ENCODE data around the gene LMNA.

The LMNA gene

GRCh38 chr1:156090138-156090839, 24.2 kb upstream of the LMNA start:
- Histone ChIP-seq H3K9me3 (ENCODE audit: low read length) (no peaks in the 10 kb centered on the region), H3K4me3 (ENCODE audit: low read length) (no peak overlapping the region), H2AFZ (ENCODE audit: low read depth, low read length) (no peak overlapping the region), H3K4me1 (ENCODE audit: insufficient read depth, low read length) (peaks cover 27% of the 10 kb centered on the region), H3K36me3 (ENCODE audit: insufficient read depth, low read length) (peaks cover 34% of the 10 kb centered on the region), H3K27me3 (ENCODE audit: insufficient read depth, low read length) (no peaks in the 10 kb centered on the region)

- peaks cover 37% of the 10 kb centered on the region for H3K36me3 ChIP-seq (ENCODE audit: insufficient read depth, low read length)
- H3K9me3 ChIP-seq (ENCODE audit: low read length), result no peaks in the 10 kb centered on the region
- H2AFZ ChIP-seq (ENCODE audit: low read depth, low read length), result no peak overlapping the region
- no peak overlapping the region for H3K4me3 ChIP-seq (ENCODE audit: low read length)
- no peaks in the 10 kb centered on the region for H3K27me3 ChIP-seq (ENCODE audit: insufficient read depth, low read length)
- peaks cover 22% of the 10 kb centered on the region for H3K4me1 ChIP-seq (ENCODE audit: insufficient read depth, low read length)
These were observed 23.7 kb upstream of the LMNA start for GRCh38 chr1:156090840-156091188.

- Histone ChIP-seq H3K27me3 (ENCODE audit: insufficient read depth, low read length) (no peaks in the 10 kb centered on the region), H3K4me1 (ENCODE audit: insufficient read depth, low read length) (peaks cover 23% of the 10 kb centered on the region), H2AFZ (ENCODE audit: low read depth, low read length) (no peak overlapping the region), H3K4me3 (ENCODE audit: low read length) (no peak overlapping the region), H3K9me3 (ENCODE audit: low read length) (no peaks in the 10 kb centered on the region), H3K36me3 (ENCODE audit: insufficient read depth, low read length) (peaks cover 41% of the 10 kb centered on the region)
These were observed 22.9 kb upstream of the LMNA start for GRCh38 chr1:156091610-156092009.

GRCh38 chr1:156095906-156096508, 18.5 kb upstream of the LMNA start:
- H3K27me3 ChIP-seq (ENCODE audit: insufficient read depth, low read length), result no peaks in the 10 kb centered on the region
- peaks cover 15% of the 10 kb centered on the region for H3K4me1 ChIP-seq (ENCODE audit: insufficient read depth, low read length)
- peaks cover 67% of the 10 kb centered on the region for H3K36me3 ChIP-seq (ENCODE audit: insufficient read depth, low read length)
- no peak overlapping the region for H3K4me3 ChIP-seq (ENCODE audit: low read length)
- no peaks in the 10 kb centered on the region for H3K9me3 ChIP-seq (ENCODE audit: low read length)
- H2AFZ ChIP-seq (ENCODE audit: low read depth, low read length), result no peak overlapping the region

- peaks cover 15% of the 10 kb centered on the region for H3K4me1 ChIP-seq (ENCODE audit: insufficient read depth, low read length)
- no peak overlapping the region for H2AFZ ChIP-seq (ENCODE audit: low read depth, low read length)
- H3K9me3 ChIP-seq (ENCODE audit: low read length), result no peaks in the 10 kb centered on the region
- H3K36me3 ChIP-seq (ENCODE audit: insufficient read depth, low read length), result peaks cover 63% of the 10 kb centered on the region
- no peaks in the 10 kb centered on the region for H3K27me3 ChIP-seq (ENCODE audit: insufficient read depth, low read length)
- H3K4me3 ChIP-seq (ENCODE audit: low read length), result no peak overlapping the region
These were observed 17.7 kb upstream of the LMNA start for GRCh38 chr1:156096640-156097391.

- no peaks in the 10 kb centered on the region for H3K9me3 ChIP-seq (ENCODE audit: low read length)
- H3K4me3 ChIP-seq (ENCODE audit: low read length), result no peak overlapping the region
- no peaks in the 10 kb centered on the region for H3K27me3 ChIP-seq (ENCODE audit: insufficient read depth, low read length)
- H3K4me1 ChIP-seq (ENCODE audit: insufficient read depth, low read length), result peaks cover 18% of the 10 kb centered on the region
- peaks cover 59% of the 10 kb centered on the region for H3K36me3 ChIP-seq (ENCODE audit: insufficient read depth, low read length)
- no peak overlapping the region for H2AFZ ChIP-seq (ENCODE audit: low read depth, low read length)
These were observed 16.9 kb upstream of the LMNA start for GRCh38 chr1:156097499-156098178.

GRCh38 chr1:156098784-156099183, 15.7 kb upstream of the LMNA start:
- no peak overlapping the region for H2AFZ ChIP-seq (ENCODE audit: low read depth, low read length)
- H3K4me1 ChIP-seq (ENCODE audit: insufficient read depth, low read length), result peaks cover 29% of the 10 kb centered on the region
- H3K4me3 ChIP-seq (ENCODE audit: low read length), result no peak overlapping the region
- H3K9me3 ChIP-seq (ENCODE audit: low read length), result no peaks in the 10 kb centered on the region
- peaks cover 52% of the 10 kb centered on the region for H3K36me3 ChIP-seq (ENCODE audit: insufficient read depth, low read length)
- no peaks in the 10 kb centered on the region for H3K27me3 ChIP-seq (ENCODE audit: insufficient read depth, low read length)

GRCh38 chr1:156099282-156099681, 15.2 kb upstream of the LMNA start:
- Histone ChIP-seq H3K4me3 (ENCODE audit: low read length) (no peak overlapping the region), H2AFZ (ENCODE audit: low read depth, low read length) (no peak overlapping the region), H3K4me1 (ENCODE audit: insufficient read depth, low read length) (peaks cover 34% of the 10 kb centered on the region), H3K36me3 (ENCODE audit: insufficient read depth, low read length) (peaks cover 48% of the 10 kb centered on the region), H3K9me3 (ENCODE audit: low read length) (no peaks in the 10 kb centered on the region), H3K27me3 (ENCODE audit: insufficient read depth, low read length) (no peaks in the 10 kb centered on the region)

GRCh38 chr1:156100205-156100995, 14.1 kb upstream of the LMNA start:
- Histone ChIP-seq H3K4me1 (ENCODE audit: insufficient read depth, low read length) (peaks cover 45% of the 10 kb centered on the region), H3K27me3 (ENCODE audit: insufficient read depth, low read length) (no peaks in the 10 kb centered on the region), H3K4me3 (ENCODE audit: low read length) (no peak overlapping the region), H2AFZ (ENCODE audit: low read depth, low read length) (no peak overlapping the region), H3K9me3 (ENCODE audit: low read length) (no peaks in the 10 kb centered on the region), H3K36me3 (ENCODE audit: insufficient read depth, low read length) (peaks cover 44% of the 10 kb centered on the region)

GRCh38 chr1:156101880-156102279, 12.6 kb upstream of the LMNA start:
- Histone ChIP-seq H3K4me1 (ENCODE audit: insufficient read depth, low read length) (peaks cover 42% of the 10 kb centered on the region), H3K36me3 (ENCODE audit: insufficient read depth, low read length) (peaks cover 34% of the 10 kb centered on the region)

GRCh38 chr1:156102633-156103511, 11.6 kb upstream of the LMNA start:
- Histone ChIP-seq H3K9me3 (ENCODE audit: low read length) (no peaks in the 10 kb centered on the region), H3K4me1 (ENCODE audit: insufficient read depth, low read length) (peaks cover 43% of the 10 kb centered on the region), H3K27me3 (ENCODE audit: insufficient read depth, low read length) (no peaks in the 10 kb centered on the region), H3K4me3 (ENCODE audit: low read length) (no peak overlapping the region), H2AFZ (ENCODE audit: low read depth, low read length) (no peak overlapping the region), H3K36me3 (ENCODE audit: insufficient read depth, low read length) (peaks cover 24% of the 10 kb centered on the region)

More at GRCh38 chr1:156101880-156102279, 12.6 kb upstream of the LMNA start:
- Histone ChIP-seq H3K27me3 (ENCODE audit: insufficient read depth, low read length) (no peaks in the 10 kb centered on the region), H3K9me3 (ENCODE audit: low read length) (no peaks in the 10 kb centered on the region), H3K4me3 (ENCODE audit: low read length) (no peak overlapping the region), H2AFZ (ENCODE audit: low read depth, low read length) (no peak overlapping the region)

- Histone ChIP-seq H3K4me1 (ENCODE audit: insufficient read depth, low read length) (peaks cover 43% of the 10 kb centered on the region), H3K4me3 (ENCODE audit: low read length) (no peak overlapping the region), H2AFZ (ENCODE audit: low read depth, low read length) (no peak overlapping the region), H3K36me3 (ENCODE audit: insufficient read depth, low read length) (peaks cover 18% of the 10 kb centered on the region), H3K9me3 (ENCODE audit: low read length) (no peaks in the 10 kb centered on the region), H3K27me3 (ENCODE audit: insufficient read depth, low read length) (no peaks in the 10 kb centered on the region)
These were observed 11.0 kb upstream of the LMNA start for GRCh38 chr1:156103521-156103947.
